ENCODE results near the gene LOXL4. TPM values are rescaled to one million over a fixed set of nuclear protein-coding genes. Genes with fewer than 3 reads are reported as not detected.

Gene LOXL4
- polyA plus RNA-seq, 3 donors: 0.03 to 0.05 TPM; not detected in 1

DNA sequence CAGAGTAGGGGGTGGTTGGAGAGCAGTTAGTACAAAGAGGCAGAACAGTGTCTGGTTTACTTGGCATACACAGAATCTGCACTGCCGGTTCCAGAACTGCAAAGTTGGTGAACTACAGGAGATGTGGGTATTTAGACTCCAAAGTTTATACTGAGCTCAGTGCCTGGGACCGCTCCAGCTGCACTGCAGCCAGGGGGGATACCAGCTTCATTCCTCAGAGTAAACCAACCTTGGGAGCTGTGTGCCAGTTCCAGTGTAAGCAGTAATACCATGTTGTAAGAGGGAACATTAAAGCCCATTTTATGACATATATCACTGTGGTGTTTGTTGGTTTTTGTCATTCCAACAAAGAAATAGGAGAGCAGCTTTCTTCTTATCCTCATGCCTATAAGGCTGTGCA is 23.4 kb downstream of the LOXL4 start:
- H3K27me3 ChIP-seq (ENCODE audit: control insufficient read depth in 2 of 2, insufficient read depth in 2 of 2, low read length in 2 of 2): no peaks in the 10 kb centered on the region
- no peaks in the 10 kb centered on the region for H4K20me1 ChIP-seq (ENCODE audit: insufficient read depth, low read length)
- H3K9ac ChIP-seq (ENCODE audit: insufficient read depth, low read length, poor library complexity, severe bottlenecking): no peak overlapping the region
- no peaks in the 10 kb centered on the region for H3K79me2 ChIP-seq (ENCODE audit: insufficient read depth, low read length)
- H3K4me1 Mint-ChIP-seq: no peaks in the 10 kb centered on the region
- no peaks in the 10 kb centered on the region for H3K9me3 Mint-ChIP-seq
- no peaks in the 10 kb centered on the region for H3K9me3 ChIP-seq (replicated peaks in 1 of 2; ENCODE audit: control insufficient read depth in 1 of 2, insufficient read depth in 1 of 2, low read length in 2 of 2)
- peaks cover 79 to 100% of the 10 kb centered on the region in 2 donors for H3K36me3 ChIP-seq (replicated peaks in 1 of 2; ENCODE audit: control insufficient read depth in 1 of 2, insufficient read depth in 2 of 2, low read length in 2 of 2)
- peaks cover 0 to 1% (median 0%) of the 10 kb centered on the region in 3 donors for H3K27me3 Mint-ChIP-seq (ENCODE audit: low read depth in 3 of 3)
- no peak for DNase-seq
- no peak overlapping the region for H3K4me2 ChIP-seq (replicated peaks; ENCODE audit: extremely low read depth, low read length, poor library complexity, severe bottlenecking)
- no peak overlapping the region for H3K27ac Mint-ChIP-seq
- no peak overlapping the region for H3K27ac ChIP-seq (ENCODE audit: low read depth in 1 of 2, low read length in 2 of 2)
- H3K4me3 Mint-ChIP-seq: no peak overlapping the region
- no peaks in the 10 kb centered on the region for H3K4me1 ChIP-seq (ENCODE audit: control insufficient read depth in 1 of 2, insufficient read depth in 2 of 2, low read length in 2 of 2)
- 100% methylated on average over 1 of the region's 2 CpGs for WGBS (ENCODE audit: insufficient coverage)
- peaks cover 88 to 95% of the 10 kb centered on the region in 2 donors for H3K36me3 Mint-ChIP-seq
- TF ChIP-seq, protein P1, sequence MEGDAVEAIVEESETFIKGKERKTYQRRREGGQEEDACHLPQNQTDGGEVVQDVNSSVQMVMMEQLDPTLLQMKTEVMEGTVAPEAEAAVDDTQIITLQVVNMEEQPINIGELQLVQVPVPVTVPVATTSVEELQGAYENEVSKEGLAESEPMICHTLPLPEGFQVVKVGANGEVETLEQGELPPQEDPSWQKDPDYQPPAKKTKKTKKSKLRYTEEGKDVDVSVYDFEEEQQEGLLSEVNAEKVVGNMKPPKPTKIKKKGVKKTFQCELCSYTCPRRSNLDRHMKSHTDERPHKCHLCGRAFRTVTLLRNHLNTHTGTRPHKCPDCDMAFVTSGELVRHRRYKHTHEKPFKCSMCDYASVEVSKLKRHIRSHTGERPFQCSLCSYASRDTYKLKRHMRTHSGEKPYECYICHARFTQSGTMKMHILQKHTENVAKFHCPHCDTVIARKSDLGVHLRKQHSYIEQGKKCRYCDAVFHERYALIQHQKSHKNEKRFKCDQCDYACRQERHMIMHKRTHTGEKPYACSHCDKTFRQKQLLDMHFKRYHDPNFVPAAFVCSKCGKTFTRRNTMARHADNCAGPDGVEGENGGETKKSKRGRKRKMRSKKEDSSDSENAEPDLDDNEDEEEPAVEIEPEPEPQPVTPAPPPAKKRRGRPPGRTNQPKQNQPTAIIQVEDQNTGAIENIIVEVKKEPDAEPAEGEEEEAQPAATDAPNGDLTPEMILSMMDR (IDR thresholded peaks at IDR 0.05): no peak
- intact Hi-C loops (cut with micrococcal nuclease): no loop called here
- H2AFZ ChIP-seq (ENCODE audit: insufficient read depth, low read depth, low read length, poor library complexity, severe bottlenecking): no peak overlapping the region
- H3K4me3 ChIP-seq (replicated peaks in 1 of 3; ENCODE audit: low read depth in 2 of 3, low read length in 3 of 3): no peak overlapping the region

GRCh38 chr10:98244141-98244540 is 23.9 kb downstream of the LOXL4 start:
- Histone ChIP-seq H2AFZ (ENCODE audit: insufficient read depth, low read depth, low read length, poor library complexity, severe bottlenecking) (no peak overlapping the region), H3K9me3 (replicated peaks in 1 of 2; ENCODE audit: control insufficient read depth in 1 of 2, insufficient read depth in 1 of 2, low read length in 2 of 2) (no peaks in the 10 kb centered on the region), H4K20me1 (ENCODE audit: insufficient read depth, low read length) (no peaks in the 10 kb centered on the region), H3K9ac (ENCODE audit: insufficient read depth, low read length, poor library complexity, severe bottlenecking) (no peak overlapping the region), H3K36me3 (replicated peaks in 1 of 2; ENCODE audit: control insufficient read depth in 1 of 2, insufficient read depth in 2 of 2, low read length in 2 of 2) (peaks cover 81 to 100% of the 10 kb centered on the region in 2 donors), H3K4me2 (replicated peaks; ENCODE audit: extremely low read depth, low read length, poor library complexity, severe bottlenecking) (no peak overlapping the region), H3K4me1 (ENCODE audit: control insufficient read depth in 1 of 2, insufficient read depth in 2 of 2, low read length in 2 of 2) (no peaks in the 10 kb centered on the region), H3K79me2 (ENCODE audit: insufficient read depth, low read length) (no peaks in the 10 kb centered on the region), H3K27me3 (ENCODE audit: control insufficient read depth in 2 of 2, insufficient read depth in 2 of 2, low read length in 2 of 2) (no peaks in the 10 kb centered on the region), H3K4me3 (replicated peaks in 1 of 3; ENCODE audit: low read depth in 2 of 3, low read length in 3 of 3) (no peak overlapping the region), H3K27ac (ENCODE audit: low read depth in 1 of 2, low read length in 2 of 2) (no peak overlapping the region)
- Mint-ChIP-seq H3K27me3 (ENCODE audit: low read depth in 3 of 3) (peaks cover 0 to 1% (median 0%) of the 10 kb centered on the region in 3 donors), H3K36me3 (peaks cover 88 to 95% of the 10 kb centered on the region in 2 donors), H3K27ac (no peak overlapping the region), H3K4me1 (no peaks in the 10 kb centered on the region), H3K9me3 (no peaks in the 10 kb centered on the region), H3K4me3 (no peak overlapping the region)
- TF ChIP-seq, protein P1 (IDR thresholded peaks at IDR 0.05): no peak
- DNase-seq: no peak
- intact Hi-C loops (cut with micrococcal nuclease): no loop called here
- 100% methylated on average over 2 of the region's 5 CpGs for WGBS (ENCODE audit: insufficient coverage)
